C4-2B (cell line): Measurements from ENCODE around the gene CD6.

Source experiments
- H3K27ac ChIP-seq: fragments of 450-650 bp; 2 replicates; pipeline ENCODE4 v1.5.1; 2017
- ZFX ChIP-seq: fragments of 450-650 bp; IDR thresholded peaks from 2 replicates; pipeline ENCODE4 v1.6.1; 2017
- TF ChIP-seq, protein P1 (sequence below): fragments of 450-650 bp; conservative IDR thresholded peaks from 2 replicates; pipeline ENCODE4 v1.5.1; 2017; ENCODE audit warnings: mild to moderate bottlenecking

Gene CD6

DNA sequence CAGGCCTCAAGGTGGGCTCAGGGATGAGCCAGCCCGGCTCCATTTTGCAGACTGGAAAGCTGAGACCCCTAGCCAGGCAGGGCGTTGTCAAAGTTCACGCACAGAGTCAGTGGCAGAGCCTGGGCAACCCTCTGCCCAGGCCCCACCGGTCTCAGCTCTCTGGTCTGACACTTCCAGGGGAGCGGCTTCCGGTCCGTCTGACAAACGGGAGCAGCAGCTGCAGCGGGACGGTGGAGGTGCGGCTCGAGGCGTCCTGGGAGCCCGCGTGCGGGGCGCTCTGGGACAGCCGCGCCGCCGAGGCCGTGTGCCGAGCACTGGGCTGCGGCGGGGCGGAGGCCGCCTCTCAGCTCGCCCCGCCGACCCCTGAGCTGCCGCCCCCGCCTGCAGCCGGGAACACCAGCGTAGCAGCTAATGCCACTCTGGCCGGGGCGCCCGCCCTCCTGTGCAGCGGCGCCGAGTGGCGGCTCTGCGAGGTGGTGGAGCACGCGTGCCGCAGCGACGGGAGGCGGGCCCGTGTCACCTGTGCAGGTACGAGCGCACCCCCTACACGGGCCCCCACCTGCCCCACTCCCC, 36.0 kb downstream of the CD6 start:
- TF ChIP-seq, protein P1, sequence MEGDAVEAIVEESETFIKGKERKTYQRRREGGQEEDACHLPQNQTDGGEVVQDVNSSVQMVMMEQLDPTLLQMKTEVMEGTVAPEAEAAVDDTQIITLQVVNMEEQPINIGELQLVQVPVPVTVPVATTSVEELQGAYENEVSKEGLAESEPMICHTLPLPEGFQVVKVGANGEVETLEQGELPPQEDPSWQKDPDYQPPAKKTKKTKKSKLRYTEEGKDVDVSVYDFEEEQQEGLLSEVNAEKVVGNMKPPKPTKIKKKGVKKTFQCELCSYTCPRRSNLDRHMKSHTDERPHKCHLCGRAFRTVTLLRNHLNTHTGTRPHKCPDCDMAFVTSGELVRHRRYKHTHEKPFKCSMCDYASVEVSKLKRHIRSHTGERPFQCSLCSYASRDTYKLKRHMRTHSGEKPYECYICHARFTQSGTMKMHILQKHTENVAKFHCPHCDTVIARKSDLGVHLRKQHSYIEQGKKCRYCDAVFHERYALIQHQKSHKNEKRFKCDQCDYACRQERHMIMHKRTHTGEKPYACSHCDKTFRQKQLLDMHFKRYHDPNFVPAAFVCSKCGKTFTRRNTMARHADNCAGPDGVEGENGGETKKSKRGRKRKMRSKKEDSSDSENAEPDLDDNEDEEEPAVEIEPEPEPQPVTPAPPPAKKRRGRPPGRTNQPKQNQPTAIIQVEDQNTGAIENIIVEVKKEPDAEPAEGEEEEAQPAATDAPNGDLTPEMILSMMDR = no peak
- no peak for TF ChIP-seq ZFX
- H3K27ac ChIP-seq = no peak overlapping the region

DNA sequence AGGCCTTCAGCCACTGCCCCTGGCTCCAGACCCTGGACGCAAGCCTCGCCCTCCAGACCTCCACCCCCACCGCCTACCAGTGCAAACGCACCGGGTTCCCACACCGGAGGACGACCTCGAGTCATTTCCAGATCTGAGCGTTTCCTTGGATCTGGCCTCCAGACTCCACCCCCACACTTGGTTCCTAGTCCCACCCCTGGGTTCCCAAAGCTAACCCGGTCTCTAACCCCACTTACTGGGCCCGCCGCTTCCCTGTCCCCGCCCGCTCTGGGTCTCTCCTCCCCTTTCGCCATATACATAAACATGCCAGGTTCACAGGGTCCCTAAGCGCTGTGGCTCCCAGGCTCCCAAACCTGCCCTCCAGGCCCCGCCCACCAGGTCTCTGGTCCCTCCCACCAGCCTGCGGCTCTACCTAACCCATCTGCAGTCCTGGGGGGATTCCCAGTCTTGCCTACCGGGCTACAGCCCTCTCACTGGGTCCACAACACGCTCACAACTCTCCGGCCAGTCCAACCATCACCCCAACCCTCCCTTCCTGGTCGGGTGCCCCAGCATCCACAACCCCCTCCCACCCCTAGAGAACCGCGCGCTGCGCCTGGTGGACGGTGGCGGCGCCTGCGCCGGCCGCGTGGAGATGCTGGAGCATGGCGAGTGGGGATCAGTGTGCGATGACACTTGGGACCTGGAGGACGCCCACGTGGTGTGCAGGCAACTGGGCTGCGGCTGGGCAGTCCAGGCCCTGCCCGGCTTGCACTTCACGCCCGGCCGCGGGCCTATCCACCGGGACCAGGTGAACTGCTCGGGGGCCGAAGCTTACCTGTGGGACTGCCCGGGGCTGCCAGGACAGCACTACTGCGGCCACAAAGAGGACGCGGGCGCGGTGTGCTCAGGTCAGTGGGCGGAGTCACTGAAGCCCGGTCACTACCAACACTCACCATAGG, 36.7 kb downstream of the CD6 start:
- H3K27ac ChIP-seq = no peak overlapping the region
- TF ChIP-seq, protein P1 = no peak
- TF ChIP-seq ZFX = no peak

DNA sequence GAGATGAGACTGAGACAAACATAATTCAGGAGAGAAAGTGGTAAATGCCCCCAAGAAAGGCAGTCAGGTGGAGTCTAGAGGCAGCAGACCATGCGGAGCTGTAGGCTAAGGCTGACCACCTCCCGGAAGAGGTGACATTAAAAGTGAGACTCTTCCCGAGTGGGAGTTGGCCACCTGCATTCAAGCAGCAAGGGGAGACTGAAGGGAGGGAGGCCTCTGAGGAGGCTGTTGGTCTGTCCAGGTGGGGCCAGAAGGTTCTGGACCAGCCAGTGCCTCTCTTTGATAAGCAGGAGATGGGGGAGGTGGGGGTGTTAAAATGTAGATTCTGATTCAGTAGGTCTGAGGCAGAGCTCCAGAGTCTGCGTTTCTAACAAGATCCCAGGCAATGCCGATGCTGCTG, 37.5 kb downstream of the CD6 start:
- no peak overlapping the region for H3K27ac ChIP-seq
- TF ChIP-seq, protein P1 = no peak
- no peak for TF ChIP-seq ZFX

DNA sequence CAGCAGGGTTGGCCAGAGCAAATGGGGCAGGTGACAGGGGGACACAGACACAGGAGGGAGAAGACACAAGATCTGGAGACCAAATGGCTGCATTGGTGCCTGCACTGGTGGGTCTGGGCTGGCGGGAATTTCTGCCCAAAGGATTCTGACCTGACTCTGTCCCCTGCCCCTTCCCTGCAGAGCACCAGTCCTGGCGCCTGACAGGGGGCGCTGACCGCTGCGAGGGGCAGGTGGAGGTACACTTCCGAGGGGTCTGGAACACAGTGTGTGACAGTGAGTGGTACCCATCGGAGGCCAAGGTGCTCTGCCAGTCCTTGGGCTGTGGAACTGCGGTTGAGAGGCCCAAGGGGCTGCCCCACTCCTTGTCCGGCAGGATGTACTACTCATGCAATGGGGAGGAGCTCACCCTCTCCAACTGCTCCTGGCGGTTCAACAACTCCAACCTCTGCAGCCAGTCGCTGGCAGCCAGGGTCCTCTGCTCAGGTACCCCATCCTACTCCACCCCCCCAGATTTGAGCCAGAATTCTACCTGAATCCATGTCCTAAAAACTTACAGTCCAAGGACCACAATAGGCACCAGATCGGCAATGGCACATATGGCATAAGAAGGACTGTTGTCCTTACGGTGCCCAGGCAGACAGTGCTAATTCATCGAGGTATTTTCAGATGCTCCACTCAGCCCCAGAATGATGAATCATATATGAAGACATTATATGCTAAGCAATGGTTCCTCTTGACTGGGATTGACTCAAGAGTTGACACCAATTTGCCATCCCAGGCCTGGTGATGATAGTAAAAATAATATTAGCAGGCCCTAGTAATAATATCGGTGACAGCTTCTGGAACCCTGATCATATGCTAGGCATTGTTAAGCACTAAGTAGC, 38.2 kb downstream of the CD6 start:
- no peak for TF ChIP-seq ZFX
- TF ChIP-seq, protein P1 = no peak
- no peak overlapping the region for H3K27ac ChIP-seq

DNA sequence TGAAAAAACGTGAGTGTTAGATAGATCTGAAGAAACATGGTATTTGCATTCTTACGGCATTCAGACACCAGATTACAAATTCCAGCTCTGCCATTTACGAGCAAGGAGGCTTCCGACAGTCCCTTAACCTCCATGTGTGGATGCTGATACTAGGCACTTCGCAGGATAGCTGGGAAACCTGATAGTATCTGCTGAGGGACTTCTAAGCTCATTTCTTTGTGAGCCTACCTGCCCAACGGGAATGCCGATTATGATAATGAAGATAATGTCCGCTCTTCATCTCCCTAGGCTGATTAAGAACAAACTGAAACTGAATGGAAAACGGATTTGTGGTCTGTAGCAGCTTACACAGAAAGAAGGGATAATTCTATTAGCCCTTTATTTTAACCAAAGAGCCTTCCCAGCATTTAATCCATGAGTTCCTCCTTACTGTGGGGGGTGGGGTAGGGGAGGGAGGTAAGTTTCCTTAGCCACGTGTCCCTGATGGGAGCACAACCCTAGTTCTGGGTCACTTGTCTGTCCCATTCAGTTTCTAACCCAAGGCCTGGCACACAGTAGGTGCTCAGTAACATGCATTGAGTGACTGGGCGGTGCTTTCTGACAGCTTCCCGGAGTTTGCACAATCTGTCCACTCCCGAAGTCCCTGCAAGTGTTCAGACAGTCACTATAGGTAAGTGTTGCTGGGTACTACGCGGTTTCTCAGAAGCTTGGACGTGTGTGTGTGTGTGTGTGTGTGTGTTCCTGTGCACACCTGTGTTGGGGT, 39.2 kb downstream of the CD6 start:
- H3K27ac ChIP-seq = no peak overlapping the region
- TF ChIP-seq, protein P1 = no peak
- TF ChIP-seq ZFX = no peak

DNA sequence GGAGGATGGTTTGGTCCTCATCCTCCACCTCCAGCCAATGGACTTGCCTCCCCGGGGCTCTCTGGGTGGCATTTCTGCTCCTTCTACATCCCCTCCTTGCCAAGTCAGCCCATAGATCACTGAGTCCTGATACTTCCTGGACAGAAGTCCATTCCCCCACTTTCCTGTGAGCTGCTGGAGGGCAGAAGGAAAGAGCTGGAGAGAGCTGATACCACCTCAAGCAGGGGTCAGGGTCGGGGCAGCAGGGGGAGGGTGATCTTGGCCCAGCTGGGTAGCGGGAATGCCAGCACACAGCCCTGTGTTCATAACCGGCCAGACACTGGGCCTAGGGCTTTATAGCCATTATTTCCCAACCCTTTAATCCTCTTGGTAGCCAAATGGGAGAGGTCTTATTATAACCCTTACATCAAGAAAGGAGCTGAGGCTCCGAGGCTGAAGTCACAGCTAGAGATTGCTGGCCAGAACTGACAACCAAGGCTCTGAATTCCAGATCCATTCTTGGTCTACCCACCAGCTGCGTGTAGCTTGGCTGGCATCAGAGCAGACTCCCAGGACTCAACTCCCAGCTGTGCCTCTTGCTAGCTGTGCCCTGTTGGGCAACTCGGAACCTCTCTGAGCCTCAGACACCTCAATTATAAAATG, 39.9 kb downstream of the CD6 start:
- no peak for TF ChIP-seq ZFX
- TF ChIP-seq, protein P1 = no peak

More for the DNA sequence above, 39.9 kb downstream of the CD6 start:
- no peak overlapping the region for H3K27ac ChIP-seq
